ENCODE measurements around the gene CAP2.

CAP2 gene

GRCh38 chr6:17588011-17588410 lies 194.6 kb downstream of the CAP2 start:
- DNase-seq = no peak

- peak; percentile 3 to 37 for DNase-seq
Measured at GRCh38 chr6:17589406-17590096, 196.2 kb downstream of the CAP2 start.

GRCh38 chr6:17591287-17591686 lies 197.9 kb downstream of the CAP2 start:
- DNase-seq = no peak

- DNase-seq = no peak
Measured at GRCh38 chr6:17593246-17593645, 199.9 kb downstream of the CAP2 start.

- DNase-seq = no peak
Measured at GRCh38 chr6:17596085-17596484, 202.7 kb downstream of the CAP2 start.

GRCh38 chr6:17599877-17600526 lies 206.6 kb downstream of the CAP2 start, which contains the start of gene FAM8A1:
TSS of gene FAM8A1 (plus strand) at chr6:17600302. CDS start at chr6:17600410, 108 bp downstream.
- DNase-seq = peak; percentile 82 to 90

GRCh38 chr6:17600527-17601385 lies 207.4 kb downstream of the CAP2 start:
- peak in 1 of 2 experiments; percentile 27 for DNase-seq

GRCh38 chr6:17601386-17601703 lies 207.9 kb downstream of the CAP2 start:
- DNase-seq = no peak

- no peak for DNase-seq
Measured at GRCh38 chr6:17602888-17603287, 209.5 kb downstream of the CAP2 start.

- no peak for DNase-seq
Measured at GRCh38 chr6:17606606-17607005, 213.2 kb downstream of the CAP2 start.
